ENCODE data around the gene TANK.
A peak's percentile ranks its signal among the peaks of the same experiment; 100 is the strongest.
"Not testable (repeated sequence)": the region's sequence is repeated elsewhere in the genome, so short reads cannot be mapped to it uniquely, and the experiment has no call there.

TANK gene, protein sequence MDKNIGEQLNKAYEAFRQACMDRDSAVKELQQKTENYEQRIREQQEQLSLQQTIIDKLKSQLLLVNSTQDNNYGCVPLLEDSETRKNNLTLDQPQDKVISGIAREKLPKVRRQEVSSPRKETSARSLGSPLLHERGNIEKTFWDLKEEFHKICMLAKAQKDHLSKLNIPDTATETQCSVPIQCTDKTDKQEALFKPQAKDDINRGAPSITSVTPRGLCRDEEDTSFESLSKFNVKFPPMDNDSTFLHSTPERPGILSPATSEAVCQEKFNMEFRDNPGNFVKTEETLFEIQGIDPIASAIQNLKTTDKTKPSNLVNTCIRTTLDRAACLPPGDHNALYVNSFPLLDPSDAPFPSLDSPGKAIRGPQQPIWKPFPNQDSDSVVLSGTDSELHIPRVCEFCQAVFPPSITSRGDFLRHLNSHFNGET

DNA sequence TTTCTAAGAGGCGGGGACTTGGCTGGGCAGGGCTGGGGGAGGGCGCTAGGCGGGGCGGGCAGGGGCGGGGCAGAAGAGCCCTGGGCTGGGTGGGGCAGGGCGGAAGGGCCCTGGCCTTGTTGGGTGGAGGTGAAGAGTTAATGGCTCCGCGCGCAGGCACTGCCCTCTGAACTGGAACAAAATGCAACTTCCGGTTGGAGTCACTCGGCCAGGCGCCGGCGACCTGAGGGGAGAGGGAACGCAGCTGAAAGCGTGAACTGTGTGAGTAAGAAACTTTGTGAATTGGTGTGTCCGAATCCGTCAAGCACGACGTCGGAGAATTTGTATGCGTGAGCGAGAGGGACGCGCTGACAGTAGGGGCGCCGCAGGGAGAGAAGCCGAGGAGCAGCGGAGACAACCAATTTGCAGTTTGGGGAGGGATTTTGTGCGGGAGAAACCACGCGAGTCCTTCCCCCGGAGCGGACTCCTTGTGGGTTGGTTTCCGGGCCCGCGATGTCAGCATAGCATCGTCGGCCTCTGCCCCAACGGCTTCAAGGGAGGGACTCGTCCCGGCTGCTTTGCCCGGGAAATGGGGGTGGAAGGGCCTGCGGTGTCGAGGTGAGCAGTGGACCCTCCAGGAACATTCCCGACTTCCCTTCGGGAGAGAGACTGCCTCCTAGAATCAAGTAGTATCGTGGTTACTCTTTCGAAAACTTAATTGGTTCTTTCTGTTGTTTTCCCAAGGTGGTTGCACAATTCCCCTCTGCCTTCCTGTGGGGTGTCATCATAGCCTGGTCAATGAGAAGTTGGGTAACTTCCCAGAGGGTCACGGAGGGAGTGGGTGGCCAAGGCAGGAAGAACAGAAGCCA lies at the start of gene TANK:
TSS of gene TANK (plus strand) at position 203 of the 848 bp plus-strand sequence. CDS start 19,235 bp downstream, outside the sequence.
- peak; percentile 81 for DNase-seq (ENCODE audit: low read depth)

- DNase-seq (ENCODE audit: low read depth), result no peak
Measured at GRCh38 chr2:161111531-161111930, 48.7 kb upstream of the TANK start.

DNA sequence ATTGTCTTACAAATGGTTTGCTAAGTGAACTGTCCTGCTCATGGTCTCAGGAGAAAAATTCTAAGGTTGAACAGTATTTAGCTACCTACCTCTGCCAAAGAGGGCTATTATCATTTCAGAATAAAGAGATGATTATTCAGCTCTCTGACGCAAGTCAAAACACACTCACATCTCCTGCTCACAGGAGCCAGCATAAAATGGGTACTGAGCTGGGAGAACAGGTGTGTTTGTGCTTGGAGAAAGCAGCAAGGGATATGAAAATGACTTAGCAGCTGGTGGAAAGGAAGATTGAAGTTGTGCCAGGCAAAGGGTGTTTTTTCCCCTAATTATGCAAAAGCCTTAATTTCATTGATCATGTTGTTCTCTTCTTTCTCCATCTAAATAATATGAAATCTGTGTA lies 47.3 kb upstream of the TANK start:
- no peak for DNase-seq (ENCODE audit: low read depth)

- no peak for DNase-seq (ENCODE audit: low read depth)
Measured at GRCh38 chr2:161113693-161114575, 46.3 kb upstream of the TANK start.

DNA sequence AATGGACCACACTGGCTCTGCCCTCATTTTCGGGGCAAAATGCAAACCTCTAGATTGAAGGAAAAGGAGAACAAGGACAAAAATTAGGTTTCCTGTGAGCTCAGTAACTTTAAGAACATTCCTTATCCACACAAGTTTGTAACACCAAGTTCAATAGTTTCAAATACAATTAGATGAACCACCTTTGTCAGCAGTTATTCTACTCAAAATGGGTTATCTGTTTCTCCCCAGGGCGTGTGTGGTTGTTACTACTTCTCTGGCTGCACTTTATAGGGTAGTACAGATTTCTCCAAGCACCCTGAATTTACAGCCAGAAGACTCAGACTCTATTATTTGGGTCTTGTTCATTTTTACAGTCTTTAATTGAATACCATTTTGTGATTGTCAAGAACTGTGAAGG lies 45.0 kb upstream of the TANK start:
- no peak for DNase-seq (ENCODE audit: low read depth)

DNA sequence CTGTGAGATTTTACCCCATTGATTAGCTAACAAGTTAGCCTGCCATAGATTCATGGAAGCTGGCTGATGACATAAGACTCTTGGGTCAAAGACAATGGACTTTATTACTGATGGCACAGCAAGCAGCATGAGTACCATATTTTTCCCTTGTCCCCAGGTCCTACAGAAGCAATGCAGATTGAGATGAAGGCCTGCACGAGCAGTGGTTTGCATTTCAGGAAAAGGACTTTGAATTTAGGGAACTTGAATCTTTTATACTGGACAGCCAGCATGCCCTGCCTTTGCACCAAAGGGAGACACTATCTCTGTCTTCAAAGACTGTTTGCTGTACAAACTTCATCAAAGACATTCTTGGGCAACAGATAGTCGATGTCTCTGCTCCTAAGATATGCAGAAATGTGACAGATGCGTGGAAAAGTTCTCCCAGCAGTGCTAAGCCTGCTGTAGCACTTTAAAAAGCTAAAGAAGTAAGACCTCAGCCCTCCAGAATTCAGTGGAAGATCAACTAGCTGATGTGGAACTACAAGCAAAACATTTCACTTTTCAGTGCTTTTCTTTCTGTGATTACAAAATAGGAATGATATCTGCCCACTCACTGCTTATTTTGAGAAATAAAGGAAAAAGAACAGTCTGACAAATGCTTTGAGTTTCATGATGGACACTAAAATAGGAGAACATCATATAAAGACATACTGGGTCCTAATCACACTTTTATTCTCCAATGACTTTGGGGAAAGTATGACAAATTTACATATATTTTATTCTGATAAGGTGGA lies 44.4 kb upstream of the TANK start:
- DNase-seq (ENCODE audit: low read depth), result no peak

- DNase-seq (ENCODE audit: low read depth), result no peak
Measured at GRCh38 chr2:161116509-161116908, 43.7 kb upstream of the TANK start.

GRCh38 chr2:161117506-161117905 lies 42.7 kb upstream of the TANK start:
- no peak for DNase-seq (ENCODE audit: low read depth)

DNA sequence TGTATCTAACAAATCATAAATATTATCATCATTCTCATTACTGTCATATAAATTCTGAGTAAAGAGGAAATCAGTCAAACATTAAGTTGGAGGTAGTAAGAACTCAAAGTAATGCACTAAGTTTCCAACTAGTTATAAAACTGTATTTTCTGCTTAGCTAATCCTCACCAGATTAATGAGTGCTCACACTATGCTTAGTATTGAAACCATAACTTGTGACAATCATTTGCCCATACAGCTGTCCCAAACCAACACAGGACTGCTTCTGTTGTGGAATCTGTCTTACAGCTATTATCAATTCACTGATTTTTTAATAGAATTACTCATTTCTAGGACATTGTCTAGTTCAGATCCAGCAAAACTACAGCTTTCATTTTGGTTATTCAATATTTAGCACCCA lies 41.5 kb upstream of the TANK start:
- DNase-seq (ENCODE audit: low read depth), result no peak

GRCh38 chr2:161119483-161119882 lies 40.7 kb upstream of the TANK start:
- no peak for DNase-seq (ENCODE audit: low read depth)

DNA sequence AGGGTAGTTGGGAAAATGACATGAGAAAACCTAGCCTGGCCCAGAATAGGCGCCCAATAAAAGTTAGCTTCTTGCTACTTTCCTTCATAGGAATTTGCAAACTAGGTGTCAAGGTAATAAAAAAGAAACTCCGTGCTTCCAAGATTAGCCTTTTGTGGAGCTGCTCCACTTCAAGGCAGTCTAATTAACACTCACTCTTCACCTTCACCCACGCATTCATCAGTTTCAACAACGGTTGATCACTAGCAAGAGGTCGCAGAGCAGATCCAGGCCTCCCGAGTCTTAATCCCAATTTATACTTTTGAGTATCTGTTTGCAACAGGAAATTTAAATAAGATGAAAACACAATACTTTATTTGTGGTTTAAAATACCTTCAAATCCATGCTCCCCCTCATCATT lies 39.5 kb upstream of the TANK start:
- no peak for DNase-seq (ENCODE audit: low read depth)

DNA sequence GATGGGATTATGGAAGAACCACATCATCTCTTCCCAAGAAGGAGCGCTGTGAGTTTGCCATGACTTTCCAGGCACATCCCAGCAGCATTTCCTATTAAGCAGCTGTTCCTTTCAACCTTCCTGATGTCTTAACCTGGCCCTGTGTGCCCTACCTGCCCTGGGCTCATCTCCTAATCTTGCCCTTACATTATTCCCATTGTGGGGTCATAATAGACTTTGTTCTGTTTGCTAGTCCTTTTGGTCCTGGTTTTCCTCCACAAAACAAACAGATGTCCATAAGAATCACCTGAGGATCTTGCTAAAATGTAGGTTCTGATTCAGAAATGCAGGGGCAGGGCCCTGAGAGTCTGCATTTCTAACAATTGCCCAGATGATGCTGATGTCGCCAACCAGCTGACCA lies 38.6 kb upstream of the TANK start:
- DNase-seq (ENCODE audit: low read depth), result no peak

DNA sequence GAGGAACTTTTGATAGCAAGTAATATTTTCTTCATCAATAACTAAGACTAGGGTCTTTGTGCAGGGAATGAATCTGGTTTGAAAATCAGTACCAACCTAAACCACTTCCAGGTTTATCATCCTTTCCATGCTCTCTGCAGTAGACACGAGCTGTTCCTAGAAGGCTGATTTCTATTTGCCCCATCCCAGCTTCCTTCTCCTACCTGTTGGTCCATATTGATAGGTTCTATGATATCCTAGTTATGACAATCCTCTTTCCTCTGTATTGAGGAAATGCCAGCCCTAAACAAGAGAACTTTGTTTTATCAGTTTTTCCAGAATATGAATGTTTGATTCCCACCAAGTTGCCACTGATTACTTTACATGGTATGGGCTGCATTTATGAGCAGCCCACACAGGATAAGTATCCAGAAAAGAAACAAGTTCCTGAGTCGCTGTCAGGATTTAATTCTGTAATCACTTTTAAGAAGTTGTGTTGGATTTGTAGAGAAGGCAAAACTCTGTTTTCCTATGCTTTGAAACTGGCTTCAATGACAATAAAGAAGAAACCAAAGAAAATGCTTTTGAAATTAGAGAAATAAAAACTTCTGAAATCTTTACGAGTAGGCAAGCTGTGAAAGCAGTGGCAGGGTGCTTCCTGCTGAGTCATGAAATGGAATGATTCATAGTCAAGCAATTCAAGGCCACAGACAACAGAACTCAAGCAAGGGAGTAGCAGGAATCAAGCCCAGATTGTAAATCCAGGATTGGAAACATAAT lies 37.3 kb upstream of the TANK start:
- DNase-seq (ENCODE audit: low read depth), result no peak

DNA sequence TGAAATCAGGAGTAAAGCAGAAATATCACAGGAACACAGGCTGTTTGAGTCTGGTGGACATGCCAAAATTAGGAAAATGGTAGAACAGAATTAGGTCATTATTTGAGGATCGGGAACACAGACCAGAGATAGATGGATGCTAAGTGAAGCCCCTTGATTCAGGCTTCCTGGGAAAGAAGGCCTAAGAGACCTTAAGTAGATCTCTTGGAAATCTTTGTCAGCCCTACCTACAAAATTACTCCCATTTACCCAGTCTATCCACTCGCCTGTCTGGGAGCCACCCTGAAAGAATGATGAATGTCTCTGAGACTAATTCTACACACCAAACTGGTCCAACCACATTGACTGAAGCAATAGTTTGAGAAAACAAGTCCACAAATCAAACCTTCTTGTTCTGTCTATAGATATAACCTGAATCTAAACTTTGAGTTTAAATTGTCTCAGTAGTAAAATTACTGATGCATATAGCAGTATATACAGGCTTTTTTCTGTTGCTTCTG lies 36.6 kb upstream of the TANK start:
- DNase-seq (ENCODE audit: low read depth), result no peak

DNA sequence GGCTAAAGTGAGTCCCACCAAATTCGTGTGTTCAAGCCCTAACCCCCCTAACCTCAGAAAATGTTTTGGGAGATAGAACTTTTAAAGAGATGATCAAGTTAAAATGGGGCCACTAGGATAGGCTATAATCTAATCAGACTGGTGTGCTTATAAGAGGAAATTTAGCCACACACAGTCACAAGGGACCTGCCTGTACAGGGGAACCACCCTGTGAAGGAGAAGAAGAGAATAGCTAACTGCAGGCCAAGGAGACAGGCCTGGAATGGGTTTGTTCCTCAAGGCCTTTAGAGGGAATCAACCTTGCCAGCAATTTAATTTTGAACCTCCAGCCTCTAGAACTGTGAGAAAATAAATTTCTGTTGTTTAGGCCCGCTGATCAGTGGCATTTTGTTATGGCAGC lies 36.0 kb upstream of the TANK start:
- no peak for DNase-seq (ENCODE audit: low read depth)

- DNase-seq (ENCODE audit: low read depth), result no peak
Measured at GRCh38 chr2:161128885-161129284, 31.3 kb upstream of the TANK start.

- no peak for DNase-seq (ENCODE audit: low read depth)
Measured at GRCh38 chr2:161130354-161130753, 29.9 kb upstream of the TANK start.

DNA sequence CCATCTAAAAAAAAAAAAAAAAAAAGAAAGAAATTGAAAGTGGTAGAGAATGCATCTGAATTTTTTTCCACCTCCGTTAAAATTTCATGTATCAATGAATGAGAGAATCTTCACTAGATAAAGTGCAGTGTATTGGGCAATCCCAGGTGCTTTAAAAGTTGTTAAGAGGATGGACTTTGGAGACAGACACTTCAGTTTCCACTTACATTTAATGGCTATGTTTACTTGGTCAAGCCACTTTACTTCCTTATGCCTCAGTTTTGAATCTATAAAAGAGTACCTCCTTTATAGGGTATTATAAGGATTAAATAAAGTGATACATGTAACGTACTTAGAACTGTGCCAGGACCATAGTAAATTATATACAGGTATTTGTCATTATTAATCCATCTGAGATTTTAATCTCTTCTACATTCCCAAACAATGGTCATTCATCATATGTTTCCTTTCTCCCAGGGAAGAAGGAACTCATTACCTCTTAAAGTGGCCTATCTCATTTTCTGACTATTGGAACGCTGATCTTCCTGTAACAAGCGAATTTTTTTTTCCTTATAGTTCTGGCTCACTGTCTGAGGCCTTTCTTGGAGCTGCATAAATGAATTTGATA lies 29.1 kb upstream of the TANK start:
- no peak for DNase-seq (ENCODE audit: low read depth)

GRCh38 chr2:161131804-161132203 lies 28.4 kb upstream of the TANK start:
- DNase-seq (ENCODE audit: low read depth), result no peak

GRCh38 chr2:161132384-161132783 lies 27.8 kb upstream of the TANK start:
- DNase-seq (ENCODE audit: low read depth), result not testable (repeated sequence)
